Measurements from ENCODE around the gene ROBO3.

- TF ChIP-seq CTCF (IDR thresholded peaks at IDR 0.05) = no peak
- TF ChIP-seq POLR2A (IDR thresholded peaks at IDR 0.05) = no peak
Observed at GRCh38 chr11:124877631-124877909, 12.3 kb downstream of the ROBO3 start.

Data from thyroid gland (tissue), 4 donors.